GM21390 (cell line): ENCODE results near the gene PTPRZ1.

ENCODE experiments used
- ATAC-seq: cut with Tn5 transposase; IDR thresholded peaks from one replicate; pipeline ENCODE4 v1.9.1; 2021; ENCODE audit not compliant: unreplicated experiment

The PTPRZ1 gene

DNA sequence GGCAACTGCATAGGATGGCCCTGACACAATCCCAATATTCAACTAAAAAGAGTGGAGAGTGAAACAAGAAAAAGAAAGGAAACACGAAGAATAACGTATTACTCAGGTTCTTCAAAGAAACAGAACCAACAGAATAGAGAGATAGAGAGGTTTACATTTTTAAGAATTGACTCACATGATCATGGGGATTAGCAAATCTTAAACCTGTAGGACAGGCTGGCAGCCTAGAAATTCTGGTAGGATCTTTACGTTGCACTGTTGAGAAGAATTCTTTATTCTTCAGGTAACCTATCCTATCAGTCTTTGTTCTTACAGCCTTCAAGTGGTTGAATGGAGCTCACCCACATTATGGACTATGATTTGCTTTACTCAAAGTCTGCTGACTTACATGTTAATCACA is 167.2 kb downstream of the PTPRZ1 start:
- no peak for ATAC-seq

DNA sequence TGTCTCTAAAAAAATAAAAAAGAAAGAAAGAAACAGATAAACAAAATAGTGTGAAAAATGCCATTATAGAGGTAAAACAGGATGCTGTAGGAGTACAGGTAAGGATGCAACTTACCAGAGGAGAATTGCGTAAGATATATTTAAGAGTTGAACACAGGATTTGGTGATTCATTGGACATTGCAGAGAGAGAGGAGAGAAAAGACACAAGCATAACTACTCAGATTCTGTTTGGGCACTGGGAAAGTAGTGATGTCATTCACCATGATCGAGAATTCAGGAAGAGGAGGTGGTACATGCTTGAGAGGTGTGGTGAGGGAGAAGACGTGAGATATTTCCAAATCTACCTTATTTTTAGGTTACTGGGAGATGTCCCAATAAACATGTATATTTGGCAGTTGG is 173.4 kb downstream of the PTPRZ1 start:
- no peak for ATAC-seq

DNA sequence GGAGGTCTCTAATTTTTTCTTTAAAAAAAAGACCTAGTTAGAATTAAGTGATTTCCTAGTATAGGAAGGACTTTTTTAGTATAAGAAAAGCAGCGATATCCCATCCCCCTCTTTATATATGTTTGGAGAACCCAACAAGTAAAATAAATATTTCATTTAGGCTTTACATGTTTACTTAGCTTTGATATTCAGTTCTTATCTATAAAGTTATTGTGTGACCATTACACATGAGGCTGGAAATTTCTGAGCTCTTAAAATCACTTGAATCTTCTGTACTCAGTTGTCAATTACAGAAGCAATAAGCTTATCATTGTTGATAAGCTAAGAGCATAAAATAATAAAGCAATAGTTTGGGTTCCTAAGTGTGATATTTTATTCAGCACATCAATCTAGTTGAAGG is 181.4 kb downstream of the PTPRZ1 start:
- no peak for ATAC-seq

DNA sequence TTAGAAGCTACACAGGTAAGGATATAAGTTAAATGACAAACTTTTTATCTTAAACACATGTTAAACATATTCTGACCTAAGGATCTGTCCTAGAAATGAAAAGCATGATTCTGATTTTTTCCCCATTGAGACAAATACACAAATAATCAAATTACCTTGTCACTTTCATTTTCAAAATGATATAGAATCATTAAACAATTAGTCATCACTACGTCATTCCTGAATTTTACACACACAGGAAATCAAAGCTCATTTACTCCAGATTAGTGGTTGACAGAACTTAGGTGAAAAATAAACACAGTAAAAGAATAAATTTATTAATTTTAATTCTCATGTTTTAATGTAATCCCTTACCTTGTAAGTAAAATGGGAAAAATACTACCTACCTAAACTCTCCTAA is 182.1 kb downstream of the PTPRZ1 start:
- ATAC-seq = no peak

DNA sequence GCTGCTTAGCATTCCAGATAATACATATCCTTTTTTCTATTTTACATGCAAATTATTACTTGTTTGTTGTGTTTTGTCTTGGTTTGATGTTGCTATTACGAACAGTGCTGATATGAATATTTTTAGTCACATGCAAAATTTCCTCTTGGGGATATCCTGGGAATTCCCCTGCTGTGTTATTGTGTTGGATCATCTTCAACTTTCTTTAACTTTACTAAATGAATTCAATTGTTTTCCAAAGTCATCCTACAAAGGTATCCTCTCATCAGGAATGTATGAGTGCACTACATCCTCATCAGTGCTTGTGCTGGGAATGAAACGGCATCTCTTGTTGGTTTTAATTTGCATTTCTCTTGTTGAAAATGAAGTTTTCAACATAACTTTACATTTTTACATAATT is 184.0 kb downstream of the PTPRZ1 start:
- no peak for ATAC-seq

DNA sequence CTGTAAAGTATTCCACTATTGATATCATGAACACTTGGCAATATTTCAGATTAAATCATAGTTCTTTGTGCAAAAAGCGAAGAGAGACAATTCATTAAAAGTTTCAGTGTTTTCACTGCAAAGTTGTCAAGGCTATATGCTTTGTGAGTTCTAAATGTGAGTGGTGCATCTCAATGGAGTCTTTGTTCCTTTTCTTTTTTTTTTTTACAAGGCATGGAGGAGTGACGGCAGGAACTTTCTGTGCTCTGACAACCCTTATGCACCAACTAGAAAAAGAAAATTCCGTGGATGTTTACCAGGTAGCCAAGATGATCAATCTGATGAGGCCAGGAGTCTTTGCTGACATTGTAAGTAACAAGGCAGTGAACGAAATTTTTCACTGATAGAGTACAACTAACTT is 186.6 kb downstream of the PTPRZ1 start:
- ATAC-seq = no peak

DNA sequence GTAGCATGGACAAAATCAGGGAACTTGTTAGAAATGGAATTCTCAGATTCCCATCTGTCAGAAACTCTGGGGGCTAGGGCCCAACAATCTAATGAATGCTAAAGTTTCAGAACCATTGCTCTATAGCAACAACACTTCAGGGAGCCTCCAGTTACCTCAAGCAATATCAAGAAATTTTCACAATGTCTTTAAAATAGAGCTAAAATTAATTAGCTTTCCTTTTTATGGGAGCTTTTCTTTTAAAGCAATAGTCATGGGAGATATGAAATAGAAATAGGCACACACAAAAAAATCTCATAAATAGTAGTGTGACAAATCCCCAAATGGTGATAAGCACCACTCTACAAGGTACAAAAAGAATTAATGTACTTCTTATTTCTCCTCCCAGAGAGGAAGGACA is 190.2 kb downstream of the PTPRZ1 start:
- no peak for ATAC-seq

DNA sequence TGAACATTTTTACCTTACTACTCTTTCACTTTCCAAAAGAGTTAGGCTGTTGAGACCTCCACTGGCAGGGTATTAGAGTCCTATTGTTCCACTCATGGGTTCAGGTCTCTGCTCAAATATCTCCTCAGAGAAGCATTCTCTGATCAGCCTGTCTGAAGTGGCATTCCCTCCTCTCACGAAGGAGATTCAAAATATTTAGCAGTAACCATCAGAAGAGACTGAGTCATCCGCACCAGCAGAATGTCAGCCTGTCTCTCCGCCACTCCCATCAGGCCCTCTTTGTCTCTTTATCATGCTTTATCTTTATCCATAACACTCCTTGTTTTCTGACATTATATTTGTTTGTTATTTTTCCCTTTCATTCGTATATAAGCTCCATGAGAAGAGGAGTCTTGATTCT is 192.0 kb downstream of the PTPRZ1 start:
- ATAC-seq = no peak

DNA sequence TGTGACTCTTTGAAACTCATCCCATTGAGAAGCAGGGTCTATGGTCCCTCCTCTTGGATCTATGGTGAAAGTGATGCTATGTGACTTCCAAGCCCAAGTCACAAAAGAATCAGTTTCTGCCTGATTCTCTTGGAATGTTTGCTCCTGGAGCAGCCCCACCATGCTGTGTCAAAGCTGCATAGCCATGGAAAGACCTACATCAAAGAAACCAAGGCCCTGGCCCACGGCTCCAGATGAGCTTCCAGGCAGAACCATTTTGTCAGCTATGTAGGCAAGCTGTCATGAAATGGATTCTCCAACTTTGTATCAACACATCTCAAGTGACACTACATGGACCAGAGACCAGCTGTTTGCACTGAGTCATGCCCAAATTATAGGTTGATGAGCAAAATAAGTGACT is 194.1 kb downstream of the PTPRZ1 start:
- no peak for ATAC-seq

DNA sequence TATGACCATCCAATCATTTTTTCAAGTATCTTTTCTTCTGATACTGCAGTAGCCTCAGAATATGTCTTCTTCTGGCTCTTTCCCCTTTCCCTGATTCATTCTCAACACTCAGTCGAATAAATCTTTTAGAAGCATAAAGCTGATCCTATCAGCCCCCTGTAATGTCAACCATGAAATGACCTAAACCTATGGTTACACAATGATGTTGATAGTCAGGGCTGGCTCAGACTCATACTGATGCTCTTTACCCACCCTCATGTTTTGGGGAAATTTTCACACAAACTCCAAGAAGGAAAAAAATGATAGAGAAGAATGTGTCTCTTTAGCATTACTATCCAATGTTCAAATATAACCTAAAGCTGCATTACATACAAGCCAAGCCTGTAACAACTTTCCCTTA is 195.1 kb downstream of the PTPRZ1 start:
- ATAC-seq = no peak

DNA sequence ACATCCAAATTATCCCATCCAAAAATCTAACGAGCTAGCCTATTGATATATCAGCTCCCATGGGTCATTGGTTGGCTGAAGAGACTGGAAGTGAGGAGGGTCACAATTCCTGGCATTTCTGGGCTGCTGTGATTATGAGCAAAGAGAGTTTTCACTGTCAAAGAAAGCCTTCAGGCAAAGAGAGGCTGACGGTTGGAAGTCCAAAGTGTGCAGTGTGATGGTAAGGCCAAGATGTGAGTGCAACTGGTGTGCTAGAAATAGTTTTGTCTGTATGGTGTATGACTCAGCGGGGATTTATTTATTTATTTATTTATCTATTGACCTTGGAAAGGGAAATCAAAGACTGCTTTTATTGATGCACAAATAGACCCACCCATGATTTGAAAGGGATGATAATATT is 196.0 kb downstream of the PTPRZ1 start:
- ATAC-seq = no peak

DNA sequence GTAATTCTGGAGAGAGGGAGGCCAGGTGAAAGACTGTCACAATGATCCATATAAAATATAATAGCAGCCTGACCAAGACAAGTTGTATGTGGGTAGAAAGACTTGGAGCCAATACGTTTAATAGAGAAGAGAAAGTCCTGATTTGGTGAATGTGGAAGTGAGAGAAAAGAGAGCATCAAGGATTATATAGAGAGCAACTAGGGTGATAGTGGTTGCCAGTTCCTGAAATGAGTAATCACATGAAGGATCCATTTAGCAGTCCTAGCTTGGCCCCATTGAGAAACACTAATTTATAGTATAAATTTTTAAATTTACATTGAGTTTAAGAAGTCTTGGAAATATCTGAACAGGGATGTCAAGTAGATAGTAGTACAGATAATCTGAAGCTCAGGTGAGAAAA is 197.1 kb downstream of the PTPRZ1 start:
- no peak for ATAC-seq

DNA sequence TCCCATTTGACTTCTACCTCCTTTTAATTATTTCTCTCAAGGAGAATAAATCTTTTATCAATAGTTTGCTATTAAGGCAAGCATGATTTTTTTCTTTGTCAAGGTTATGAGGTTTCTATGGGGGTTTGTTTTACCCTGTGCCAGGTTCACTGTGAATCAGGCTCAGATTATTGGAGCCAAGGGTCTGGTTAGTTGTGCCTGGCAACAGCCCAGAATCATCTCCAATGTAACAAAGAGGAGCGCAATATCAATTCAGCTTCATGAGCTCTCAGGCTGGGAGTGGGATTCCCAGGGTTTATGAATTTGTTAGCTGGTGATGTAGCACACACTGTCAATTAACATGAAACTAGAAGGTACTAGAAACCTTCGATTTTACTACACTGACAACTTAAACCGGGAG is 197.9 kb downstream of the PTPRZ1 start:
- no peak for ATAC-seq

DNA sequence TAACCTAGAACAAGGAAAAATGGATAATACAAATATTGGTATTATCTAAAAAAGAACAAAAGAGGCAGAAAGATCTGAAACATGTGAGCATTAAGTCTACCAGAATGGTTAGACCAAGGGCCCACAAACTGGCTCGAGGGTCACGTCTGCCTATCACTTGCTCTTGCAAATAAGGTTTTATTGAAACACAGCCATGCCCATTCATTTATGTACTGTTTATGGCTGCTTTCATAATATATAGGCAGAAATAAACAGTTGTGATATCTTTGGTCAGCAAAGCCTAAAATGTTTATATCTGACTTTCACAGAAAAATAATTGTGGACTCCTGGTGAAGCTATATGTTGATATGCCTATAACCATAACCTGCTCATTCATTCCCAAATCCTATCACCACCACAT is 199.3 kb downstream of the PTPRZ1 start:
- ATAC-seq = no peak

DNA sequence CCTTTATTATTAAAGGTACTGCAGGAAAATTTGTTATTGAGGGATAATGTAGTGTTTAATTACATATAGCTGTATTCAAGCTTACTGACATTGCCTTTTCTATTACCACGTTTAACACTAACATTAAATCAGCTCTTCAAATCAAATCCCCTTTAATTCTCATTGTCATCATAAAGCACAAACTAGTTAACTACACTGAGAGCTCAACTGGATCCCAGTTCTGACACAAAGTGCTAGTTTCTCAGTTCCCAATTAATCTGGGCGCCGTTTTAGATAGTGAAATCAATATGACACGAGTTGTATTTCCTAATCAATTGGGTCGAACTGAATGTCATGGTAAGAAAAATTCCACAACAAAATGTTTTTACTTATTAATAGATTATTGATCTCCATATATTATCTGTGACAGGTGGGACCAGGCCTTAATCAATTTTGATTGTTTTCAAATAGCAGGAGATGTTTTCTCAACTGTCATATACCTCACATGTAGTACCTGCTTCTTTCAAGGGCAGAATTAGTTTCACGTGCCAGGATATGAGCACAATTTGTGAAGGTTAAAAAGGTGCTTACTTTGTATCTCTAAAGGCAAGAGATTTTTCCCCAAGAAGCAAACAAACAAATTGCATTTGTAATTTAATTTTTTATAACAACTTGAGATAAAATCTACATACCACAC is 200.1 kb downstream of the PTPRZ1 start:
- ATAC-seq = no peak

DNA sequence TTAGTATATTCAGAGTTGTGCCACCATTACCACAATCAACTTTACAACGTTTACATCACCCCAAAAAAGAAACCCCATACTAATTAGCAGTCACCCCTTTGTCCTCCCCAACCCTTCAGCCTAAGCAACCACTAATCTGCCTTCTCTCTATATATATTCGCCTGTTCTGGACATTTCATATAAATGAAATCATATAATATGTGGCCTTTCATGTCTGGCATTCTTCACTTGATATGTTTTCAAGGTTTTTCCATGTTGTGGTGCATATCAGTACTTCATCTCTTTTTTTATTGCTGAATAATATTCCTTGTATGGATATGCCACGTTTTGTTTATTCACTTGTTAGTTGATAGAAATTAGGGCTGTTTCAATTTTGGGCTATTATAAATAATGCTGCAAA is 200.7 kb downstream of the PTPRZ1 start:
- no peak for ATAC-seq

DNA sequence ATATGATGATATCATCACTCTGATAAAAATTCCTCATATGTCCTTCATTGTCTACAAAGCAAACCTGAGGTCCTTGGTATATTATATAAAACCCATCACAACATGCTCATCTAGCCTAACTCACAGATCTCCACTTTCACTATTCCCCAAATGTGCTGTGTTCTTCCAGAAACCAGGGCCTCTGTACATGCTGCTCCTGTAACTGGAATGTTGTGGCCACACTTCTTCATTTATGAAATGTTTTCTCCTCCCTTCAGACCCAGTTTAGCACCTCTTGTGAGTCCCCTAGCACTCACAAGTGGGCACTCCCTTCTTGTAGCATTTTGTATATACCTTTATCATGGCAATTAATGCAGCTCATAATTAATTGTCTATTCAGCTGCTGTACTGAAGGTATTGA is 209.2 kb downstream of the PTPRZ1 start:
- ATAC-seq = no peak

DNA sequence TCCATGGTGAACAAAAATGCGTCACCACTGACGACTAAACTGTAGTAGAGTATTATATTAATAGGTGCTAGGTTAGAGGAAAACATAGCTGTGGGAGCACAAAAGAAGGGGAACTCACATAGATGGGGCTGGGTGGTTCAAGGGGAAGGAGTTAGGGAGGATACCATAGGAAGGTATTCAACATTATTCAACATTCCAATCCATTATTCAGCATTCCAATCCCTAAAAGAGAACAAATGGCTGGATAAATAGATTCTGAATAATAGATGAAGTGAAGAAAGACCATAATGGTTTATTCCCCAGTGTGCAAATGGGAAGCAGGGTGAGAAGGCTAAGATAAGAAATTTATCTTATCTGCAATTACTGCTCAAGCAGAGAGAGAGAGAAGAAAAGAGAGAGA is 209.7 kb downstream of the PTPRZ1 start:
- no peak for ATAC-seq

DNA sequence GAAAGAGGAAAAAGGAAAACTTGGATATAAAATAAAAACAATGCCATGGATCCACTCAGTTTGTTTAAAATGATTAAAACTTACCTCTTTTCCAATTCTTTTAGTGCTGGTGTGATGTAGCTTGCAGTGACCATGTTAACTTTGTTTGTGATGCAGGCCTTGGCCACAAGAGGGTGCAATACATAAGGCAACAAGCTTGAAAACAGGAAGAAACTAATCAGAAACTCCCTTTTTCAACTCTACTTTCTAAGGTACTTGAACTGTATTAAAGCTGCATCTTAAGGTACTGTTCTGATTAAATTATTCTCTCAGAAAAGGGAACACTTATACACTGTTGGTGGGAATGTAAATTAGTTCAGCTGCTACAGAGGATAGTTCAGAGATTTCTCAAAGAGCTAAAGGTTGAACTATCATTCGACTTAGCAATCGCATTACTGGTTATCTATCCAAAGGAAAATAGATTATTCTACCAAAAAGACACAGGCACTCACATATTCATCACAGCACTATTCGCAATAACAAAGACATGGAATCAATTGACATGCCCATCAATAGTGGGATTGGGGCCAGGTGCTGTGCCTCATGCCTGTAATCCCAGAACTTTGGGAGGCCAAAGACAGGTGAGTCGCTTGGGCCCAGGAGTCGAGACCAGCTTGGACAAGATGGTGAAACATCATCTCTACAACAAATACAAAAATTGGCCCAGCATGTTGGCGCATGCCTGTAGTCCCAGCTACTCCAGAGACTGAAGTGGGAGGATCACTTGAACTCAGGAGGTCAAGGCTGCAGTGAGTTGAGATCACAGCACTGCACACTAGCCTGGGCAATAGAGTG is 220.2 kb downstream of the PTPRZ1 start:
- ATAC-seq = peak; percentile 97

DNA sequence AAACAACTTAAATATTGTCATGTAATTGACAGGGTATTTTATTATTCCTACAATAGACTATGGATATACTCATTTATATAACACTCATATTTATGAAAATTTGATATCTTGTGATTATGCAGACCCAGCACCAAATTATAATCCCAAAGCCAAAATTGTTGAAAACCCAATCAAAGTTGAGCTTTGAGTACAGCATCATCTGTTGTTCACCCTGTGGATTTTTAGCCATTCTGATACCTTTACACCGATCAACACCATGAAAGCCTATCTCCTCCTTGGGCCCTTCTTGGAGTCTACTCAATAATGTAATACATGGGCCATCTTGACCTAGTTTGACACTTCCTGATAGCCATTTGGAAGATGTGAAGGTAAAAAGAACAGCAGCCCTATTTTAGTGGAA is 221.6 kb downstream of the PTPRZ1 start:
- no peak for ATAC-seq

DNA sequence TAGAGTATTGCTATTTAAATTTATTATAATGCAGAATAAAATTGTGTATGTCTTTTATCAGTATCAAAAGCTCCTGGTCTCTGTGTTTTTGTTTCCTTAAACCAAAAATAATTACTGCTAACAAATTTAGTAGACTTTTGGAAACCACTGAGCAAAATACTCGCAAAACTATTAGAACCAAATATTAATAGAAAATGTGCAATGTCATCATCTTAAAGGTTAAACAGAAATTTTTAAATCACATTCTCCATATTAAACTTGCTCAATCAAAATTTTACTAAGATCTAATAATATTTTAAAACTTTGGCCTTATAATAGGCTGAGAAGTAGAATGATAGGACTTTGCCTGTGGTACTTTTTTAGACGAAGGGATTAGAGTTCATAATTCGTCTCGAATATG is 222.7 kb downstream of the PTPRZ1 start:
- ATAC-seq = no peak

DNA sequence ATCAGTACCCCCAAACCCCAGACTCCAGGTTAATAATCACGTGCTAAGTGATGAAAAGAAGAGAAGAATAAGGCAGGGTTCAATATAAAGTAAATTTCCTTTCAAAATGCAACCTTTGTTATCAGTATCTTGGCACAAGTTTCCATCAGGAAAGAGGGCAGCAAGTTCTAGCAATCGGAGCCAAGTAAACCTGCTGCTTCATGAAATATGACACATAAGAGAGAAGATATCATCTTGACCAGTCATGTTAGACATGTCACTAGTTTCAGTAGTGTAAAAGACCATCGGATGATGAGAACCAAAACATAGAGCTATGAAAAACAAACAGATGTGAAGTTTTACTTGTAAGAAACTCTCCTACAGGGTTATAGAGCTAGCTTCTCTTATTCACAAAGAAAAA is 227.1 kb downstream of the PTPRZ1 start:
- ATAC-seq = no peak

DNA sequence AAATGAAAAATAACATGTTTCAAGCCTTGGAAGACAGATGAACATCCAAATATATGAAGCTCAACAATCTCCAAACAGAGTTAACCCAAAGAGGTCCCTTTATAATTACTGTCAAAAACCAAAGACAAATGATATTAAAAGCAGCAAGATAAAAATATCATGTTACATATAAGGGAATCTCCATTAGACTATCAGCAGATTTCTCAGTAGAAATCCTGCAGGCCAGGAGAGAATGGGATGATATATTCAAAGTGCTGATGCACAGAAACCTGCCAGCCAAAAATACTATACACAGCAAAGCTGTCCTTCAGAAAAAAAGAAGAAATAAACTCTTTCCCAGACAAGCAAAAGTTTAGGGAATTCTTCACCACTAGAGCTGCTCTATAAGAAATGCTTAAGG is 230.1 kb downstream of the PTPRZ1 start:
- ATAC-seq = no peak
